HepG2 (cell line): ENCODE measurements around the gene CCBE1. TPM values are rescaled to one million over a fixed set of nuclear protein-coding genes. Genes with fewer than 3 reads are reported as not detected.

ENCODE experiments used
- ATAC-seq: fragments of 200-7000 bp; cut with Tn5 transposase; 3 replicates; pipeline ENCODE4 v1.9.1; 2020; ENCODE audit warnings: mild to moderate bottlenecking, moderate library complexity
- BruUV-seq: library from RNA; stranded (reverse); fragments of 400-500 nt; replicated peaks from 2 replicates; lab custom pipeline; 2021; lab: Mats Ljungman, UMichigan
- CTCF ChIA-PET: fragments of 300-600 bp; formaldehyde crosslinking; extraction: SDS; loops from one replicate; lab custom pipeline; 2021; ENCODE audit warnings: low total read pairs, inconsistent platforms, low intra/inter-chr PET ratio; lab: Yijun Ruan, JAX
- POLR2A ChIA-PET: fragments of 350-600 bp; sonication (Branson Sonifier 250); formaldehyde crosslinking; loops from one replicate; lab custom pipeline; 2020; ENCODE audit warnings: antibody characterized with exemption, inconsistent platforms; lab: Yijun Ruan, JAX
- DNase-seq: peaks from one replicate; pipeline ENCODE4 v3.0.0-alpha.2; 2015; ENCODE audit warnings: low spot score
- FAIRE-seq: peaks from 3 replicates; lab custom pipeline; 2011; peaks lifted over from hg19 to GRCh38; lab: Jason Lieb, UNC
- H2AFZ ChIP-seq: one replicate; pipeline ENCODE4 v1.6.1; 2011; ENCODE audit warnings: low read length, inconsistent platforms
- H3K27ac ChIP-seq: fragments of 300-600 bp; 3 replicates; pipeline ENCODE4 v1.8.0; 2011; ENCODE audit warnings: mixed run types, mild to moderate bottlenecking, mixed read lengths, low read length, inconsistent platforms; ENCODE audit not compliant: insufficient read depth; ENCODE audit errors: extremely low read length
- H3K27me3 ChIP-seq, 2 experiments: fragments of 200-600 bp in 1 of 2; 2 replicates in 1 of 2; 3 replicates in 1 of 2; pipeline versions ENCODE4 v1.6.0 to v1.8.0; 2011; ENCODE audit warnings: low read length in 2 of 2, mild to moderate bottlenecking in 2 of 2, moderate library complexity in 2 of 2, inconsistent platforms in 1 of 2; ENCODE audit not compliant: insufficient read depth in 2 of 2, control insufficient read depth in 1 of 2
- H3K36me3 ChIP-seq, 2 experiments: fragments of 200-600 bp in 1 of 2; replicated peaks in 1 of 2; 2 replicates in 1 of 2; 3 replicates in 1 of 2; pipeline versions ENCODE4 v1.5.1 to v1.8.0; 2011; ENCODE audit warnings: low read length in 2 of 2, inconsistent platforms in 1 of 2; ENCODE audit not compliant: insufficient read depth in 2 of 2, control insufficient read depth in 1 of 2
- H3K4me1 ChIP-seq: 2 replicates; pipeline ENCODE4 v1.5.1; 2012; ENCODE audit warnings: low read length, inconsistent platforms; ENCODE audit not compliant: insufficient read depth
- H3K4me2 ChIP-seq: 2 replicates; pipeline ENCODE4 v1.6.0; 2011; ENCODE audit warnings: low read depth, low read length, inconsistent platforms
- H3K4me3 ChIP-seq, 3 experiments: fragments of 200-600 bp in 1 of 3; sonication (generic), shearing (Covaris generic) in 1 of 3; replicated peaks in 1 of 3; 2 replicates each; pipeline ENCODE4 v1.5.1; 2011 to 2016; ENCODE audit warnings: low read length in 3 of 3, inconsistent platforms in 2 of 3, low read depth in 2 of 3, mild to moderate bottlenecking in 2 of 3, control low read depth in 1 of 3, mixed read lengths in 1 of 3; ENCODE audit not compliant: insufficient read depth in 1 of 3
- H3K79me2 ChIP-seq: one replicate; pipeline ENCODE4 v1.6.1; 2011; ENCODE audit warnings: low read length, inconsistent platforms; ENCODE audit not compliant: insufficient read depth
- H3K9ac ChIP-seq: 2 replicates; pipeline ENCODE4 v1.6.0; 2011; ENCODE audit warnings: mild to moderate bottlenecking, low read depth, low read length, inconsistent platforms; ENCODE audit not compliant: insufficient read depth
- H3K9me3 ChIP-seq: 2 replicates; pipeline ENCODE4 v1.5.1; 2012; ENCODE audit warnings: mild to moderate bottlenecking, low read length
- H4K20me1 ChIP-seq: 2 replicates; pipeline ENCODE4 v1.6.0; 2011; ENCODE audit warnings: inconsistent platforms, mild to moderate bottlenecking, low read length, moderate library complexity; ENCODE audit not compliant: insufficient read depth
- FIP1L1 ChIP-seq: fragments of 200-400 bp; formaldehyde crosslinking; IDR thresholded peaks from 2 replicates; pipeline ENCODE4 v1.6.1; 2018; ENCODE audit warnings: low read depth, mild to moderate bottlenecking, low read length, moderate library complexity, borderline replicate concordance; ENCODE audit not compliant: insufficient read depth
- KLF9 ChIP-seq: IDR thresholded peaks from 2 replicates; pipeline ENCODE4 v1.6.1; 2016; ENCODE audit warnings: low read depth
- ZNF547 ChIP-seq: sonication (generic); formaldehyde crosslinking; IDR thresholded peaks from 2 replicates; pipeline ENCODE4 v1.5.1; 2020; ENCODE audit warnings: mild to moderate bottlenecking, missing genetic modification reagents
- ZNF660 ChIP-seq: sonication (generic); formaldehyde crosslinking; IDR thresholded peaks from 2 replicates; pipeline ENCODE4 v1.5.1; 2020; ENCODE audit warnings: mild to moderate bottlenecking, low read depth, missing genetic modification reagents, borderline replicate concordance
- ZNF781 ChIP-seq: sonication (generic); formaldehyde crosslinking; IDR thresholded peaks from 2 replicates; pipeline ENCODE4 v1.5.1; 2020; ENCODE audit warnings: borderline replicate concordance, mild to moderate bottlenecking, missing genetic modification reagents; ENCODE audit errors: not compliant biosample characterization
- WGBS: methylation state at CpG from one replicate; pipeline ENCODE4 v1.1.6; 2017; ENCODE audit warnings: low lambda C conversion rate; 5-methylcytosine and 5-hydroxymethylcytosine counted together
- in situ Hi-C: cut with HindIII; loops from 2 replicates; pipeline ENCODE4 v1.10.0; 2017; ENCODE audit warnings: low pct_unique_long_range_greater_than_20kb; ENCODE audit not compliant: extremely low pct_ligation_motif_present
- intact Hi-C: fragments of 100-400 bp; cut with micrococcal nuclease; formaldehyde crosslinking; loops from one replicate; pipeline ENCODE4 v1.10.0; 2022; ENCODE audit not compliant: unreplicated experiment
- polyA plus RNA-seq, 8 experiments: library from polyadenylated mRNA; depleted of rRNA in 3 of 8; stranded (reverse) in 7 of 8; unstranded in 1 of 8; fragments of >200 nt; fragmentation: Illumina TruSeq in 4 of 8; extraction: Trizol in 4 of 8; gene quantifications; 2 replicates each; pipeline versions ENCODE4 v1.2.1 to v1.2.3, GENCODE V29; 2011 to 2016; ENCODE audit warnings: low read depth in 4 of 8, missing spikeins in 1 of 8, mixed read lengths in 1 of 8; ENCODE audit not compliant: insufficient read depth in 1 of 8
- total RNA-seq, 5 experiments: library from RNA; depleted of rRNA; stranded (reverse); fragments of >200 nt; fragmentation: Illumina TruSeq; extraction: Trizol; gene quantifications; 2 replicates each; pipeline ENCODE4 v1.2.3, GENCODE V29; 2016; ENCODE audit warnings: low read depth in 1 of 5
- TF ChIP-seq, protein P1 (sequence below): sonication (generic); formaldehyde crosslinking; conservative IDR thresholded peaks from 2 replicates; pipeline ENCODE4 v1.5.0; 2020; ENCODE audit warnings: missing genetic modification reagents
- TF ChIP-seq, protein P2 (sequence below): sonication (generic); formaldehyde crosslinking; IDR thresholded peaks from 2 replicates; pipeline ENCODE4 v1.4.0; 2020; ENCODE audit warnings: missing genetic modification reagents; ENCODE audit errors: not compliant biosample characterization

Gene CCBE1
- total and polyA plus RNA-seq, 2 of the 13 experiments (the other 11 are each of a cell fraction or from before 2014, with no cell fraction given), result not detected

DNA sequence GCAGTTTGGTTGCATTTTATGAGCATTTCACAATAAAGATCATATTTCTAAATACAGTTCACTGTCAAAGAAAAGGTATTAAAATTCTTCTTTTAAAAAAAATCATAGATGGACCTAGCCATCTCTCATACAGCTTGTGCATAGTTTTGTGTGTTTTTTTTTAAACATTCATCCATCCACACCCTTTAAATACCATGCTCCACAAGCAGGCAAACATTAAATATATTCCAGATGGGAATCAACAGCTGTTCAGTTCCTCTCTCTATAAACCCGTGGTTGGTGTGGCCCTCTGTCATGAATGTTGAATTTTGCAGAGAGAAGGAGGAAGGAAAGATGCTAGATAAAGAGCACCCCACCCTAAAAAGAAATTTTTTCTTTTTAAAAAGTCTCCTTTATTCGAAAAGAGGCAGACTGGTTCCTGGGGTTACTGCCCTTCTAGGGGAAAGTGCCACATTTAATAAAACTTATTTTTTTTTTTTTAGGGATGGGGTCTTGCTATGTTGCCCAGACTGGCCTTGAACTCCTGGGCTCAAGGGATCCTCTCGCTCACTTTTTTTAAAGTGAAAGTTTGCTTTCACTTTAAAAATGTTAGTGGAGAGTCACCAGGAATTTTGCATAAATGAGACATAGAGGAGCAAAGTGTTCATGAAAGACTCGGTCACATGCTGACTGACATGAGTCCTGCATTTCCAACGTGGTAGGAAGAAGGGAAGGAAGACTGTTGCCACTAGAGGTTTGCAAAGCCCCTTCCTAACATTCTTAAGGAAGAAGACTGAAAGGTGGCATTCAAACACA, 264.2 kb downstream of the CCBE1 start (continued):
- TF ChIP-seq ZNF781 (CRISPR knock-in tag), result no peak
- no peak for TF ChIP-seq KLF9

DNA sequence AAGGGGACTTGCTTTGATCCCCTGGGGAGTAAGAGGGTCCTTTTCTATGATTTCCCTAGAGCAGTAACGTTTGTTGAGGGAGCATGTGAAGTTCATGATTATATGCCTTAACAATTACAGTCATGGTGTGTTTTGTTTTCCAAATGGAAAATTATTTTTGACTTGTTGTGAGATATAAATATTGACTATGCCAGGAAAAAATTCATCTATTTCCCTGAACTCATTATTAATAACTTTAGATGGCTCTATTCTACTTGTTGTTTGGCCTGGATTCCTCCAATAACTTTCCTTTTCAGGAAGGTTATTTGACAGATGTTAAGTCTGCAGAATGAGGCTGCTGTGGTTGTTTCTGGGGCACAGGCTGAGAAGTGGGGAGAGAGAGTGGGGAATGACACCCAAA, 266.1 kb downstream of the CCBE1 start:
- ATAC-seq (no peak), FAIRE-seq (no peak), DNase-seq (no peak)
- intact Hi-C loops (no loop called here), in situ Hi-C loops (no loop called here)
- no peak overlapping the region for H3K27ac ChIP-seq
- no peak overlapping the region for H3K9ac ChIP-seq
- ChIA-PET CTCF (no interaction called here), POLR2A (no interaction called here)
- TF ChIP-seq, protein P1, sequence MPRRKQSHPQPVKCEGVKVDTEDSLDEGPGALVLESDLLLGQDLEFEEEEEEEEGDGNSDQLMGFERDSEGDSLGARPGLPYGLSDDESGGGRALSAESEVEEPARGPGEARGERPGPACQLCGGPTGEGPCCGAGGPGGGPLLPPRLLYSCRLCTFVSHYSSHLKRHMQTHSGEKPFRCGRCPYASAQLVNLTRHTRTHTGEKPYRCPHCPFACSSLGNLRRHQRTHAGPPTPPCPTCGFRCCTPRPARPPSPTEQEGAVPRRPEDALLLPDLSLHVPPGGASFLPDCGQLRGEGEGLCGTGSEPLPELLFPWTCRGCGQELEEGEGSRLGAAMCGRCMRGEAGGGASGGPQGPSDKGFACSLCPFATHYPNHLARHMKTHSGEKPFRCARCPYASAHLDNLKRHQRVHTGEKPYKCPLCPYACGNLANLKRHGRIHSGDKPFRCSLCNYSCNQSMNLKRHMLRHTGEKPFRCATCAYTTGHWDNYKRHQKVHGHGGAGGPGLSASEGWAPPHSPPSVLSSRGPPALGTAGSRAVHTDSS, result no peak
- TF ChIP-seq FIP1L1 (no peak), ZNF660 (CRISPR knock-in tag) (no peak), ZNF547 (CRISPR knock-in tag) (no peak)
- TF ChIP-seq, protein P2, sequence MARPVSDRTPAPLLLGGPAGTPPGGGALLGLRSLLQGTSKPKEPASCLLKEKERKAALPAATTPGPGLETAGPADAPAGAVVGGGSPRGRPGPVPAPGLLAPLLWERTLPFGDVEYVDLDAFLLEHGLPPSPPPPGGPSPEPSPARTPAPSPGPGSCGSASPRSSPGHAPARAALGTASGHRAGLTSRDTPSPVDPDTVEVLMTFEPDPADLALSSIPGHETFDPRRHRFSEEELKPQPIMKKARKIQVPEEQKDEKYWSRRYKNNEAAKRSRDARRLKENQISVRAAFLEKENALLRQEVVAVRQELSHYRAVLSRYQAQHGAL (CRISPR knock-in tag), result no peak
- no peaks in the 10 kb centered on the region for H3K9me3 ChIP-seq
- no peaks in the 10 kb centered on the region for H4K20me1 ChIP-seq
- no peak overlapping the region for H3K4me2 ChIP-seq
- peaks cover 0 to 15% of the 10 kb centered on the region in 2 experiments; a peak in 1 of 5 replicates for H3K27me3 ChIP-seq
- no TSS peak for BruUV-seq
- H3K79me2 ChIP-seq, result no peaks in the 10 kb centered on the region
- no peak overlapping the region for H3K4me3 ChIP-seq
- H2AFZ ChIP-seq, result no peak overlapping the region
- no peaks in the 10 kb centered on the region for H3K4me1 ChIP-seq
- WGBS, result 4% methylated on average over 1 of the region's 1 CpG
- no peaks in the 10 kb centered on the region for H3K36me3 ChIP-seq
